ENCODE measurements around the gene MST1R.

MST1R gene

GRCh38 chr3:49879721-49880120, 24.0 kb downstream of the MST1R start:
- DNase-seq (ENCODE audit: extremely low read depth in 1 of 2, low read depth in 1 of 2) = no peak

GRCh38 chr3:49878686-49879085, 25.0 kb downstream of the MST1R start:
- no peak for DNase-seq (ENCODE audit: extremely low read depth in 1 of 2, low read depth in 1 of 2)

- DNase-seq (ENCODE audit: extremely low read depth in 1 of 2, low read depth in 1 of 2) = no peak
Measured at GRCh38 chr3:49877716-49878115, 26.0 kb downstream of the MST1R start.

GRCh38 chr3:49876567-49876966, 27.1 kb downstream of the MST1R start:
- DNase-seq (ENCODE audit: extremely low read depth in 1 of 2, low read depth in 1 of 2) = no peak

- DNase-seq (ENCODE audit: extremely low read depth in 1 of 2, low read depth in 1 of 2) = no peak
Measured at GRCh38 chr3:49873623-49874022, 30.1 kb downstream of the MST1R start.

GRCh38 chr3:49872801-49873281, 30.8 kb downstream of the MST1R start:
- no peak for DNase-seq (ENCODE audit: extremely low read depth in 1 of 2, low read depth in 1 of 2)

- DNase-seq (ENCODE audit: extremely low read depth in 1 of 2, low read depth in 1 of 2) = no peak
Measured at GRCh38 chr3:49871531-49872153, 32.0 kb downstream of the MST1R start.

GRCh38 chr3:49869525-49870126, 34.0 kb downstream of the MST1R start, which contains the start of gene CAMKV:
Gene CAMKV (minus strand): TSS chr3:49869906. CDS start chr3:49862388, 7,518 bp downstream.
- no peak for DNase-seq (ENCODE audit: extremely low read depth in 1 of 2, low read depth in 1 of 2)

GRCh38 chr3:49868862-49869466, 34.7 kb downstream of the MST1R start:
- DNase-seq (ENCODE audit: extremely low read depth in 1 of 2, low read depth in 1 of 2) = no peak

- no peak for DNase-seq (ENCODE audit: extremely low read depth in 1 of 2, low read depth in 1 of 2)
Measured at GRCh38 chr3:49867871-49868321, 35.8 kb downstream of the MST1R start.

- no peak for DNase-seq (ENCODE audit: extremely low read depth in 1 of 2, low read depth in 1 of 2)
Measured at GRCh38 chr3:49867400-49867799, 36.3 kb downstream of the MST1R start.

GRCh38 chr3:49865198-49865784, 38.4 kb downstream of the MST1R start:
- no peak for DNase-seq (ENCODE audit: extremely low read depth in 1 of 2, low read depth in 1 of 2)

GRCh38 chr3:49864505-49864904, 39.2 kb downstream of the MST1R start:
- DNase-seq (ENCODE audit: extremely low read depth in 1 of 2, low read depth in 1 of 2) = no peak

- no peak for DNase-seq (ENCODE audit: extremely low read depth in 1 of 2, low read depth in 1 of 2)
Measured at GRCh38 chr3:49859576-49860305, 43.9 kb downstream of the MST1R start.

- DNase-seq (ENCODE audit: extremely low read depth in 1 of 2, low read depth in 1 of 2) = peak; percentile 81 to 89
Measured at GRCh38 chr3:49856181-49857005, 47.3 kb downstream of the MST1R start, which contains the start of gene TRAIP. Gene TRAIP (minus strand): TSS chr3:49856564. CDS start chr3:49856453, 111 bp downstream.

- DNase-seq (ENCODE audit: extremely low read depth in 1 of 2, low read depth in 1 of 2) = no peak
Measured at GRCh38 chr3:49855662-49856061, 48.0 kb downstream of the MST1R start.

GRCh38 chr3:49845694-49846093, 58.0 kb downstream of the MST1R start:
- no peak for DNase-seq (ENCODE audit: extremely low read depth in 1 of 2, low read depth in 1 of 2)

- DNase-seq (ENCODE audit: extremely low read depth in 1 of 2, low read depth in 1 of 2) = no peak
Measured at GRCh38 chr3:49844464-49845183, 59.0 kb downstream of the MST1R start.

GRCh38 chr3:49842843-49843517, 60.7 kb downstream of the MST1R start:
- no peak for DNase-seq (ENCODE audit: extremely low read depth in 1 of 2, low read depth in 1 of 2)
